Endodermal cell (in vitro differentiated cells): ENCODE results near the gene RPS6KA2. TPM values are rescaled to one million over a fixed set of nuclear protein-coding genes. Genes with fewer than 3 reads are reported as not detected.

Experiments used
- DNase-seq: peaks from one replicate; pipeline ENCODE4 v3.0.0-alpha.2; 2017
- H3K27ac ChIP-seq: 2 replicates; pipeline ENCODE4 v1.5.1; 2013; ENCODE audit warnings: mild to moderate bottlenecking, low read depth, low read length, moderate library complexity
- H3K27me3 ChIP-seq: 2 replicates; pipeline ENCODE4 v1.6.1; 2013; ENCODE audit warnings: mild to moderate bottlenecking, low read length, moderate library complexity; ENCODE audit not compliant: insufficient read depth, control insufficient read depth, poor library complexity, severe bottlenecking
- H3K36me3 ChIP-seq: 2 replicates; pipeline ENCODE4 v1.7.0; 2013; ENCODE audit warnings: mild to moderate bottlenecking, low read length, moderate library complexity; ENCODE audit not compliant: control insufficient read depth, insufficient read depth
- H3K4me1 ChIP-seq: one replicate; pipeline ENCODE4 v1.7.0; 2013; ENCODE audit warnings: low read length; ENCODE audit not compliant: control insufficient read depth, insufficient read depth
- H3K4me3 ChIP-seq: 2 replicates; pipeline ENCODE4 v1.5.1; 2013; ENCODE audit warnings: mild to moderate bottlenecking, low read length, moderate library complexity
- H3K9ac ChIP-seq: 2 replicates; pipeline ENCODE4 v1.6.1; 2013; ENCODE audit warnings: mild to moderate bottlenecking, low read length, moderate library complexity; ENCODE audit not compliant: poor library complexity, severe bottlenecking; ENCODE audit errors: extremely low read depth
- H3K9me3 ChIP-seq: 2 replicates; pipeline ENCODE4 v1.6.1; 2013; ENCODE audit warnings: mild to moderate bottlenecking, low read length, moderate library complexity; ENCODE audit not compliant: control insufficient read depth
- H3K27ac Mint-ChIP-seq: 2 replicates; pipeline ENCODE4 v1.8.0; 2020; ENCODE audit warnings: mixed read lengths
- H3K27me3 Mint-ChIP-seq: 2 replicates; pipeline ENCODE4 v1.8.0; 2021; ENCODE audit warnings: mild to moderate bottlenecking, mixed read lengths; ENCODE audit not compliant: insufficient read depth
- H3K36me3 Mint-ChIP-seq: 2 replicates; pipeline ENCODE4 v1.8.0; 2020; ENCODE audit warnings: low read depth, mixed read lengths
- H3K4me1 Mint-ChIP-seq: 2 replicates; pipeline ENCODE4 v1.8.0; 2020; ENCODE audit warnings: mixed read lengths
- H3K4me3 Mint-ChIP-seq: 2 replicates; pipeline ENCODE4 v1.8.0; 2020; ENCODE audit warnings: mild to moderate bottlenecking, moderate library complexity, mixed read lengths
- H3K9me3 Mint-ChIP-seq: 2 replicates; pipeline ENCODE4 v1.8.0; 2020; ENCODE audit warnings: mild to moderate bottlenecking, mixed read lengths
- WGBS, 2 experiments: methylation state at CpG; one replicate each; pipeline versions ENCODE4 v1.1.5 to v1.1.7; 2013; ENCODE audit warnings: missing lambda C conversion rate in 2 of 2, mixed read lengths in 1 of 2; ENCODE audit not compliant: insufficient coverage in 1 of 2, insufficient read length in 1 of 2; 5-methylcytosine and 5-hydroxymethylcytosine counted together
- total RNA-seq, 2 donors: library from RNA; stranded (reverse); fragmentation: NEBNext Ultra II Directional in 1 of 2; extraction: Animal tissue kit (Norgen Biotek cat#: 25700) in 1 of 2; gene quantifications; 2 replicates in 1 of 2; 3 replicates in 1 of 2; pipeline ENCODE4 v1.2.1, GENCODE V29; 2021
- TF ChIP-seq, protein P1 (sequence below): fragments of 200-600 bp; sonication (generic); conservative IDR thresholded peaks from 2 replicates; pipeline ENCODE4 v1.5.0; 2021; ENCODE audit warnings: antibody characterized with exemption, mild to moderate bottlenecking

RPS6KA2 gene
- total RNA-seq, 2 donors from 2014 or later, result 17.9 to 23.9 TPM

DNA sequence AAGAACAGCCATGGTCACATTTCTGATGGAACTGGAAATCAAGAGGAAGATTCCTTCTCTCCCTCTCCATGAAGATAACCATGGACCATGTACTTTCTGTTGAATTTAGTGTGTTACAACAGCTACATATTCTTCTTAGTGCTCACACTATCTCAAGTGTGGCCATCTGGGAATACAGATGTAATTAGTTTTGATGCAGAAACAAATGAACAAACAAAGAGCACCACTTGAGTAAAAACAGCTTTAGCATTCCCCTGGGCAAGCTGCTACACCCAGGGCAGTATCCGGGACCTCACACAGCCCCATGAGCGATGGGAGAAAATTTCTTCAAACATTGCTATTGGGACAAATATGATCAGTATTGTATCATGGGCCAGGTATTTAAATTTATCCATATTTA, 115.7 kb downstream of the RPS6KA2 start:
- H3K4me3 ChIP-seq, result no peak overlapping the region
- peaks cover 25% of the 10 kb centered on the region for H3K36me3 Mint-ChIP-seq
- no peak overlapping the region for H3K27ac ChIP-seq
- no peak overlapping the region for H3K4me3 Mint-ChIP-seq
- H3K27ac Mint-ChIP-seq, result no peak overlapping the region
- no peaks in the 10 kb centered on the region for H3K27me3 Mint-ChIP-seq
- H3K27me3 ChIP-seq, result no peaks in the 10 kb centered on the region
- H3K36me3 ChIP-seq, result no peaks in the 10 kb centered on the region
- H3K9me3 ChIP-seq, result no peaks in the 10 kb centered on the region
- TF ChIP-seq, protein P1, sequence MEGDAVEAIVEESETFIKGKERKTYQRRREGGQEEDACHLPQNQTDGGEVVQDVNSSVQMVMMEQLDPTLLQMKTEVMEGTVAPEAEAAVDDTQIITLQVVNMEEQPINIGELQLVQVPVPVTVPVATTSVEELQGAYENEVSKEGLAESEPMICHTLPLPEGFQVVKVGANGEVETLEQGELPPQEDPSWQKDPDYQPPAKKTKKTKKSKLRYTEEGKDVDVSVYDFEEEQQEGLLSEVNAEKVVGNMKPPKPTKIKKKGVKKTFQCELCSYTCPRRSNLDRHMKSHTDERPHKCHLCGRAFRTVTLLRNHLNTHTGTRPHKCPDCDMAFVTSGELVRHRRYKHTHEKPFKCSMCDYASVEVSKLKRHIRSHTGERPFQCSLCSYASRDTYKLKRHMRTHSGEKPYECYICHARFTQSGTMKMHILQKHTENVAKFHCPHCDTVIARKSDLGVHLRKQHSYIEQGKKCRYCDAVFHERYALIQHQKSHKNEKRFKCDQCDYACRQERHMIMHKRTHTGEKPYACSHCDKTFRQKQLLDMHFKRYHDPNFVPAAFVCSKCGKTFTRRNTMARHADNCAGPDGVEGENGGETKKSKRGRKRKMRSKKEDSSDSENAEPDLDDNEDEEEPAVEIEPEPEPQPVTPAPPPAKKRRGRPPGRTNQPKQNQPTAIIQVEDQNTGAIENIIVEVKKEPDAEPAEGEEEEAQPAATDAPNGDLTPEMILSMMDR, result no peak
- no peak overlapping the region for H3K9ac ChIP-seq
- no peak for DNase-seq
- no peaks in the 10 kb centered on the region for H3K4me1 ChIP-seq
- H3K4me1 Mint-ChIP-seq, result peaks cover 14% of the 10 kb centered on the region
- WGBS, 2 experiments, result 91 to 100% methylated on average over 2 of the region's 2 CpGs
- no peaks in the 10 kb centered on the region for H3K9me3 Mint-ChIP-seq

DNA sequence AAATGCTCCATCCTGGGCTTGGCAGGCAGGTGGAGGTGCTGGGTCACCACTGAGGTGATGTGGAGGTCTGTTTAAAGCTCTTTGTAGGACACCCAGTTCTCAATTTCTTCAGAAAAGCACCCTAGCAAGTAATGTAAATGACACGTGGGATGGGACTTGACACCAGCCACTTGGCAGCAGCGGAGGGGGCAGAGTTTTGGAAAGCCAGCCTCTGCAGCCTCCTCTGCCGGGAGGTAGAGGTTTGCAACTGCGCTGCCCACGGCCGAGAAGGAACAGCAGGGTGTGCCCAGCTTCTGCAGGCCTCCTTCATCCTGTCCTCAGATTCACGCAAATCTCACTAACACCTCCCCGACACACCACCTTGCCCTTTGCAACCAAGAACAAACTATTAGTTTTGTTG, 117.9 kb downstream of the RPS6KA2 start:
- Histone ChIP-seq H3K27me3 (no peaks in the 10 kb centered on the region), H3K4me1 (no peaks in the 10 kb centered on the region), H3K36me3 (no peaks in the 10 kb centered on the region), H3K27ac (no peak overlapping the region), H3K9ac (no peak overlapping the region), H3K4me3 (no peak overlapping the region), H3K9me3 (no peaks in the 10 kb centered on the region)
- H3K27ac Mint-ChIP-seq, result no peak overlapping the region
- H3K9me3 Mint-ChIP-seq, result no peaks in the 10 kb centered on the region
- DNase-seq, result peak; percentile 36
- H3K4me1 Mint-ChIP-seq, result no peaks in the 10 kb centered on the region
- H3K27me3 Mint-ChIP-seq, result no peaks in the 10 kb centered on the region
- 93% methylated on average over 8 of the region's 8 CpGs; no CpG with 5 or more reads in 1 of the 2 experiments for WGBS, 2 experiments
- H3K4me3 Mint-ChIP-seq, result no peak overlapping the region
- TF ChIP-seq, protein P1, result no peak
- H3K36me3 Mint-ChIP-seq, result peaks cover 28% of the 10 kb centered on the region

DNA sequence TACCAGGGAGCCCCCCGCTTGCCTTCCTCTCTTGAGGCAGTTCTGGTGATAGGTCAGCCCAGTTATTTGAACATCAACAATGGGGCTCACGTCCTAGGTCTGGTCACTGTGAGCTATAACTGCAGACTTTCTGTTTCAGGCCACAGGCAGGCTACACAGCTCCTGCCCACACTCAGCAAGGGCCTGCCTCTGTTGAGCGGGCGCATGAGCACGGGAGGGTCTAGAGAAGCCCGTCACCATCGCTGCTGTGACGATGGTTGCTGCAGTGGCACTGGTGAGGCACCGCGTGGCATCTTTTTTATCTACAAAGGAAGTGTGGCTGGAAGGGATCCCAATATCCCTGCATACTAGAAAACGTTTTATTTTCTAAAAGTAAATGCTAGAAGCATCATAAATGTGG, 118.3 kb downstream of the RPS6KA2 start:
- Mint-ChIP-seq H3K4me1 (no peaks in the 10 kb centered on the region), H3K4me3 (no peak overlapping the region), H3K27ac (no peak overlapping the region), H3K9me3 (no peaks in the 10 kb centered on the region), H3K27me3 (no peaks in the 10 kb centered on the region), H3K36me3 (peaks cover 28% of the 10 kb centered on the region)
- H3K4me1 ChIP-seq, result no peaks in the 10 kb centered on the region
- H3K9me3 ChIP-seq, result no peaks in the 10 kb centered on the region
- no peak overlapping the region for H3K27ac ChIP-seq
- H3K4me3 ChIP-seq, result no peak overlapping the region
- WGBS, 2 experiments, result 87 to 90% methylated on average over 10 to 11 of the region's 11 CpGs
- no peaks in the 10 kb centered on the region for H3K27me3 ChIP-seq
- no peak overlapping the region for H3K9ac ChIP-seq
- peak; percentile 31 for DNase-seq
- TF ChIP-seq, protein P1, result no peak
- peaks cover 3% of the 10 kb centered on the region for H3K36me3 ChIP-seq
